Osteocyte (in vitro differentiated cells): ENCODE results near the gene PLA2G7. TPM values are rescaled to one million over a fixed set of nuclear protein-coding genes. Genes with fewer than 3 reads are reported as not detected.

ENCODE experiments used
- DNase-seq: peaks from one replicate; pipeline ENCODE4 v3.0.0; 2021; ENCODE audit warnings: mixed read lengths; ENCODE audit not compliant: unreplicated experiment; ENCODE audit errors: extremely low spot score
- H3K27ac Mint-ChIP-seq: one replicate; pipeline ENCODE4 v1.8.0; 2021; ENCODE audit warnings: mild to moderate bottlenecking, mixed read lengths; ENCODE audit not compliant: unreplicated experiment
- H3K27me3 Mint-ChIP-seq: one replicate; pipeline ENCODE4 v1.8.0; 2021; ENCODE audit warnings: mixed read lengths; ENCODE audit not compliant: unreplicated experiment
- H3K36me3 Mint-ChIP-seq: one replicate; pipeline ENCODE4 v1.8.0; 2021; ENCODE audit warnings: mixed read lengths; ENCODE audit not compliant: unreplicated experiment
- H3K4me1 Mint-ChIP-seq: one replicate; pipeline ENCODE4 v1.8.0; 2021; ENCODE audit warnings: mixed read lengths; ENCODE audit not compliant: unreplicated experiment
- H3K4me3 Mint-ChIP-seq: one replicate; pipeline ENCODE4 v1.8.0; 2021; ENCODE audit warnings: mild to moderate bottlenecking, moderate library complexity, mixed read lengths; ENCODE audit not compliant: unreplicated experiment
- H3K9me3 Mint-ChIP-seq: one replicate; pipeline ENCODE4 v1.8.0; 2021; ENCODE audit warnings: mixed read lengths; ENCODE audit not compliant: unreplicated experiment
- total RNA-seq: library from RNA; stranded (reverse); gene quantifications from 2 replicates; pipeline ENCODE4 v1.2.1, GENCODE V29; 2021
- TF ChIP-seq, protein P1 (sequence below): fragments of 200-600 bp; sonication (generic); IDR thresholded peaks from 2 replicates; pipeline ENCODE4 v1.5.0; 2021; ENCODE audit warnings: antibody characterized with exemption, mild to moderate bottlenecking, moderate library complexity

Gene PLA2G7
- total RNA-seq, 1 donor from 2014 or later = not detected

- peaks cover 3% of the 10 kb centered on the region for H3K4me1 Mint-ChIP-seq
- H3K27me3 Mint-ChIP-seq = no peaks in the 10 kb centered on the region
- no peak overlapping the region for H3K4me3 Mint-ChIP-seq
- TF ChIP-seq, protein P1, sequence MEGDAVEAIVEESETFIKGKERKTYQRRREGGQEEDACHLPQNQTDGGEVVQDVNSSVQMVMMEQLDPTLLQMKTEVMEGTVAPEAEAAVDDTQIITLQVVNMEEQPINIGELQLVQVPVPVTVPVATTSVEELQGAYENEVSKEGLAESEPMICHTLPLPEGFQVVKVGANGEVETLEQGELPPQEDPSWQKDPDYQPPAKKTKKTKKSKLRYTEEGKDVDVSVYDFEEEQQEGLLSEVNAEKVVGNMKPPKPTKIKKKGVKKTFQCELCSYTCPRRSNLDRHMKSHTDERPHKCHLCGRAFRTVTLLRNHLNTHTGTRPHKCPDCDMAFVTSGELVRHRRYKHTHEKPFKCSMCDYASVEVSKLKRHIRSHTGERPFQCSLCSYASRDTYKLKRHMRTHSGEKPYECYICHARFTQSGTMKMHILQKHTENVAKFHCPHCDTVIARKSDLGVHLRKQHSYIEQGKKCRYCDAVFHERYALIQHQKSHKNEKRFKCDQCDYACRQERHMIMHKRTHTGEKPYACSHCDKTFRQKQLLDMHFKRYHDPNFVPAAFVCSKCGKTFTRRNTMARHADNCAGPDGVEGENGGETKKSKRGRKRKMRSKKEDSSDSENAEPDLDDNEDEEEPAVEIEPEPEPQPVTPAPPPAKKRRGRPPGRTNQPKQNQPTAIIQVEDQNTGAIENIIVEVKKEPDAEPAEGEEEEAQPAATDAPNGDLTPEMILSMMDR = no peak
- no peaks in the 10 kb centered on the region for H3K9me3 Mint-ChIP-seq
- H3K36me3 Mint-ChIP-seq = no peaks in the 10 kb centered on the region
- DNase-seq = no peak
- H3K27ac Mint-ChIP-seq = no peak overlapping the region
Observed at GRCh38 chr6:46684771-46685170, 50.4 kb downstream of the PLA2G7 start.

DNA sequence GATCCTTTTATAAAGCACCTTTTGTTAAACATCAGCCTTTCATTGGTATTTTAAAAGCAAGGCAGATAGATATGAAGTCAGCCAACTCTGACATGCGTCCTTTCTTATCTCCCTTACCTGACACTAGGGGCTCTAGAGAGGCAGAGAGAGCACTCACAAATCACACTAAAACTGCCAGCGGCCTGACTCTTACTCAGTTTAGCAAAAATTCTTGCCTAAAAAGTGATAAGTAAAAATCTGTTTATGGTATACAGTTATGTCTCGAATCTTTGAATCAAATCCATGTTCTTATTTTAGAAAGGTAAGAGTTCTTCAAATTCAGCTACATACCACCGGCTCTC is 57.9 kb downstream of the PLA2G7 start:
- no peak overlapping the region for H3K4me3 Mint-ChIP-seq
- no peak overlapping the region for H3K27ac Mint-ChIP-seq
- no peaks in the 10 kb centered on the region for H3K4me1 Mint-ChIP-seq
- H3K9me3 Mint-ChIP-seq = no peaks in the 10 kb centered on the region
- H3K36me3 Mint-ChIP-seq = no peaks in the 10 kb centered on the region
- DNase-seq = no peak
- H3K27me3 Mint-ChIP-seq = no peaks in the 10 kb centered on the region
- TF ChIP-seq, protein P1 = peak; percentile 23

GRCh38 chr6:46676604-46677313 is 58.4 kb downstream of the PLA2G7 start:
- no peak for DNase-seq
- no peak overlapping the region for H3K27ac Mint-ChIP-seq
- no peaks in the 10 kb centered on the region for H3K36me3 Mint-ChIP-seq
- no peaks in the 10 kb centered on the region for H3K9me3 Mint-ChIP-seq
- no peak overlapping the region for H3K4me3 Mint-ChIP-seq
- TF ChIP-seq, protein P1 = no peak
- H3K4me1 Mint-ChIP-seq = no peaks in the 10 kb centered on the region
- H3K27me3 Mint-ChIP-seq = no peaks in the 10 kb centered on the region

DNA sequence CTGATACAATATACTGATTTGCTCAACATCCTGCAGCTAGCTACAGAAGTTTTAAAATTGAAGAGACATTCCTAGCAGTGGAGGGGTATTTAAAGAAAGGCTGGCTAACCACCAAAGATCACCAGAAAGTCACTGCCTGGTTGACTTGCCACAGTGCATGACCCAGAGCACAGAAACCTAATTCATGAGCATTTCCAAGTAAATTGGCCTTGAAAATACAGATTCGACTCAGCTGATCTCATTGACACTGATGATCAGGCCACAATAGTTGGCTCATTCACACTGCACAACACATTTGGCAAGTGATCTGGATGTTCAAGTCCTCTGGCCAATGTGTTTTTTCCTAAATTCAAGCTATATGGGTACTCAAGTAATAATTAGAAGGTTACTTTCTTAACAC is 60.8 kb downstream of the PLA2G7 start:
- no peaks in the 10 kb centered on the region for H3K9me3 Mint-ChIP-seq
- DNase-seq = no peak
- no peaks in the 10 kb centered on the region for H3K36me3 Mint-ChIP-seq
- no peaks in the 10 kb centered on the region for H3K4me1 Mint-ChIP-seq
- H3K27me3 Mint-ChIP-seq = no peaks in the 10 kb centered on the region
- TF ChIP-seq, protein P1 = no peak
- no peak overlapping the region for H3K4me3 Mint-ChIP-seq
- no peak overlapping the region for H3K27ac Mint-ChIP-seq

GRCh38 chr6:46667377-46667776 is 67.8 kb downstream of the PLA2G7 start:
- no peak for DNase-seq
- no peak overlapping the region for H3K4me3 Mint-ChIP-seq
- no peak overlapping the region for H3K27ac Mint-ChIP-seq
- H3K36me3 Mint-ChIP-seq = peaks cover 2% of the 10 kb centered on the region
- H3K27me3 Mint-ChIP-seq = no peaks in the 10 kb centered on the region
- no peaks in the 10 kb centered on the region for H3K4me1 Mint-ChIP-seq
- no peaks in the 10 kb centered on the region for H3K9me3 Mint-ChIP-seq
- TF ChIP-seq, protein P1 = no peak
